WTC11 (cell line): Measurements from ENCODE around the gene OSBP2. TPM values are rescaled to one million over a fixed set of nuclear protein-coding genes. Genes with fewer than 3 reads are reported as not detected.

Source experiments
- ATAC-seq: fragments of 200-7000 bp; cut with Tn5 transposase; 2 replicates; pipeline ENCODE4 v1.10.0; 2021; ENCODE audit warnings: mild to moderate bottlenecking, moderate library complexity
- CTCF ChIA-PET: fragments of 300-600 bp; sonication (Branson Sonifier 250); formaldehyde crosslinking; loops from one replicate; lab custom pipeline; 2021; ENCODE audit warnings: antibody characterized with exemption; lab: Charles Lee
- POLR2A ChIA-PET: fragments of 350-600 bp; sonication (Branson Sonifier 250); formaldehyde crosslinking; loops from one replicate; lab custom pipeline; 2021; ENCODE audit warnings: antibody characterized with exemption; lab: Charles Lee
- DNase-seq: peaks from one replicate; pipeline ENCODE4 v3.0.0; 2021; ENCODE audit warnings: low spot score
- H3K27ac Mint-ChIP-seq: 2 replicates; pipeline ENCODE4 v1.8.0; 2021; ENCODE audit warnings: mixed read lengths
- H3K27me3 Mint-ChIP-seq: 2 replicates; pipeline ENCODE4 v1.8.0; 2021; ENCODE audit warnings: low read depth, mild to moderate bottlenecking, moderate library complexity, mixed read lengths
- H3K36me3 Mint-ChIP-seq: 2 replicates; pipeline ENCODE4 v1.8.0; 2021; ENCODE audit warnings: mixed read lengths
- H3K4me1 Mint-ChIP-seq: 2 replicates; pipeline ENCODE4 v1.8.0; 2022; ENCODE audit warnings: mixed read lengths
- H3K4me3 Mint-ChIP-seq: 2 replicates; pipeline ENCODE4 v1.8.0; 2021; ENCODE audit warnings: mild to moderate bottlenecking, moderate library complexity, mixed read lengths
- H3K9me3 Mint-ChIP-seq: 2 replicates; pipeline ENCODE4 v1.8.0; 2021; ENCODE audit warnings: mixed read lengths
- AFF4 ChIP-seq: sonication (generic); formaldehyde crosslinking; IDR thresholded peaks from 2 replicates; pipeline ENCODE4 v1.8.1; 2023; ENCODE audit warnings: mild to moderate bottlenecking, missing genetic modification reagents, borderline replicate concordance
- ARID4B ChIP-seq: sonication (generic); formaldehyde crosslinking; IDR thresholded peaks from 2 replicates; pipeline ENCODE4 v1.8.0; 2023; ENCODE audit warnings: missing genetic modification reagents, mild to moderate bottlenecking, borderline replicate concordance
- CDX4 ChIP-seq: fragments of 250-450 bp; sonication (Bioruptor Pico); IDR thresholded peaks from 2 replicates; pipeline ENCODE4 v1.9.0; 2021; ENCODE audit warnings: moderate library complexity, mild to moderate bottlenecking, inconsistent platforms, borderline replicate concordance
- E2F4 ChIP-seq: sonication (generic); formaldehyde crosslinking; IDR thresholded peaks from 2 replicates; pipeline ENCODE4 v1.8.1; 2022; ENCODE audit warnings: low read depth, mild to moderate bottlenecking, moderate library complexity, missing genetic modification reagents, borderline replicate concordance
- FOXP4 ChIP-seq: sonication (generic); formaldehyde crosslinking; IDR thresholded peaks from 2 replicates; pipeline ENCODE4 v1.8.0; 2022; ENCODE audit warnings: mild to moderate bottlenecking, missing genetic modification reagents
- IRF2 ChIP-seq: sonication (generic); formaldehyde crosslinking; IDR thresholded peaks from 2 replicates; pipeline ENCODE4 v1.8.0; 2022; ENCODE audit warnings: low read depth, missing genetic modification reagents, borderline replicate concordance
- KAT7 ChIP-seq: sonication (generic); formaldehyde crosslinking; IDR thresholded peaks from 2 replicates; pipeline ENCODE4 v1.8.1; 2023; ENCODE audit warnings: missing genetic modification reagents, mild to moderate bottlenecking, borderline replicate concordance
- OVOL2 ChIP-seq: fragments of 250-450 bp; sonication (Bioruptor Pico); IDR thresholded peaks from 2 replicates; pipeline ENCODE4 v1.9.0; 2021; ENCODE audit warnings: mild to moderate bottlenecking, borderline replicate concordance
- USF1 ChIP-seq: sonication (generic); formaldehyde crosslinking; IDR thresholded peaks from 2 replicates; pipeline ENCODE4 v1.8.0; 2022; ENCODE audit warnings: mild to moderate bottlenecking, missing genetic modification reagents
- ZNF121 ChIP-seq: sonication (generic); formaldehyde crosslinking; IDR thresholded peaks from 2 replicates; pipeline ENCODE4 v1.8.0; 2023; ENCODE audit warnings: missing genetic modification reagents
- ZNF281 ChIP-seq: sonication (generic); formaldehyde crosslinking; IDR thresholded peaks from 2 replicates; pipeline ENCODE4 v1.8.0; 2023; ENCODE audit warnings: mild to moderate bottlenecking, missing genetic modification reagents
- ZNF317 ChIP-seq: sonication (generic); formaldehyde crosslinking; IDR thresholded peaks from 2 replicates; pipeline ENCODE4 v1.8.1; 2023; ENCODE audit warnings: low read depth, mild to moderate bottlenecking, moderate library complexity, missing genetic modification reagents, borderline replicate concordance
- ZNF396 ChIP-seq: fragments of 250-450 bp; sonication (Bioruptor Pico); IDR thresholded peaks from 2 replicates; pipeline ENCODE4 v1.8.0; 2021; ENCODE audit warnings: mild to moderate bottlenecking, moderate library complexity, borderline replicate concordance
- ZNF416 ChIP-seq: fragments of 250-450 bp; sonication (Bioruptor Pico); IDR thresholded peaks from 2 replicates; pipeline ENCODE4 v1.9.0; 2021; ENCODE audit warnings: mild to moderate bottlenecking, inconsistent platforms
- ZNF512 ChIP-seq: sonication (generic); formaldehyde crosslinking; IDR thresholded peaks from 2 replicates; pipeline ENCODE4 v1.8.1; 2022; ENCODE audit warnings: missing genetic modification reagents, borderline replicate concordance
- total RNA-seq: library from RNA; stranded (reverse); gene quantifications from 3 replicates; pipeline ENCODE4 v1.2.3, GENCODE V29; 2021

Gene OSBP2
- total RNA-seq, 1 experiment from 2014 or later, result 4.1 TPM

- ATAC-seq, result no peak
- Mint-ChIP-seq H3K36me3 (peaks cover 81% of the 10 kb centered on the region), H3K27ac (no peak overlapping the region), H3K9me3 (no peaks in the 10 kb centered on the region), H3K27me3 (no peaks in the 10 kb centered on the region), H3K4me1 (no peaks in the 10 kb centered on the region), H3K4me3 (no peak overlapping the region)
- POLR2A ChIA-PET, result no interaction called here
- DNase-seq, result no peak
- CTCF ChIA-PET, result no interaction called here
- TF ChIP-seq ZNF121 (CRISPR knock-in tag) (no peak), OVOL2 (no peak), CDX4 (no peak), ZNF281 (CRISPR knock-in tag) (no peak), USF1 (CRISPR knock-in tag) (no peak), AFF4 (CRISPR knock-in tag) (no peak), ARID4B (no peak), ZNF317 (CRISPR knock-in tag) (no peak), ZNF416 (no peak), ZNF512 (CRISPR knock-in tag) (no peak), ZNF396 (no peak), E2F4 (CRISPR knock-in tag) (no peak), KAT7 (CRISPR knock-in tag) (no peak), FOXP4 (CRISPR knock-in tag) (no peak), IRF2 (CRISPR knock-in tag) (no peak)
These were observed 238.8 kb downstream of the OSBP2 start for GRCh38 chr22:30933457-30933856.
